ENCODE measurements around the gene DCAF8.

DNA sequence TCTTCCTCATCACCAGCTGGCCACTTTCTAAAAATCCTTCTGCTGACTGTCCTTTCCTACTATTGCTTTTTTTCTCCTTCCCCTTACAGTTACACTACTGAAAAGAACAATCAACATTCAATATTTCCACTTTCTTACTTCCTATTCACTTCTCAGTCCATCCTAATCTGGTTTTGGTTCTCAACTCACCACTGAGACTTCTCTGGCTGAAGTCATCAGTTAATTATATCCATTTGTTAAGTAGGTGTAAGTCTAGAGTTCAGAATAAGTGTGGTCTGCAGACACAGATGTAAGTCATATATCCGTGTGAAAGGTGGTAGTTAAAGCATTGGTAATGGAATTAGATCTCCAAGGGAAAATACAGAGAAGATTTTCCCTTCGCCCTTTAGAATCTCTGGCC, 35.7 kb downstream of the DCAF8 start:
- TF ChIP-seq, protein P1, sequence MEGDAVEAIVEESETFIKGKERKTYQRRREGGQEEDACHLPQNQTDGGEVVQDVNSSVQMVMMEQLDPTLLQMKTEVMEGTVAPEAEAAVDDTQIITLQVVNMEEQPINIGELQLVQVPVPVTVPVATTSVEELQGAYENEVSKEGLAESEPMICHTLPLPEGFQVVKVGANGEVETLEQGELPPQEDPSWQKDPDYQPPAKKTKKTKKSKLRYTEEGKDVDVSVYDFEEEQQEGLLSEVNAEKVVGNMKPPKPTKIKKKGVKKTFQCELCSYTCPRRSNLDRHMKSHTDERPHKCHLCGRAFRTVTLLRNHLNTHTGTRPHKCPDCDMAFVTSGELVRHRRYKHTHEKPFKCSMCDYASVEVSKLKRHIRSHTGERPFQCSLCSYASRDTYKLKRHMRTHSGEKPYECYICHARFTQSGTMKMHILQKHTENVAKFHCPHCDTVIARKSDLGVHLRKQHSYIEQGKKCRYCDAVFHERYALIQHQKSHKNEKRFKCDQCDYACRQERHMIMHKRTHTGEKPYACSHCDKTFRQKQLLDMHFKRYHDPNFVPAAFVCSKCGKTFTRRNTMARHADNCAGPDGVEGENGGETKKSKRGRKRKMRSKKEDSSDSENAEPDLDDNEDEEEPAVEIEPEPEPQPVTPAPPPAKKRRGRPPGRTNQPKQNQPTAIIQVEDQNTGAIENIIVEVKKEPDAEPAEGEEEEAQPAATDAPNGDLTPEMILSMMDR (IDR thresholded peaks at IDR 0.05; ENCODE audit: low read length), result no peak
- TF ChIP-seq EZH2 (IDR thresholded peaks at IDR 0.05; ENCODE audit: borderline replicate concordance, low read length), result no peak
